GM18909 (cell line): ENCODE data around the gene UBE2I.

Experiments used
- ATAC-seq: cut with Tn5 transposase; IDR thresholded peaks from one replicate; pipeline ENCODE4 v1.9.1; 2021; ENCODE audit warnings: mild to moderate bottlenecking; ENCODE audit not compliant: unreplicated experiment, poor library complexity

Gene UBE2I

DNA sequence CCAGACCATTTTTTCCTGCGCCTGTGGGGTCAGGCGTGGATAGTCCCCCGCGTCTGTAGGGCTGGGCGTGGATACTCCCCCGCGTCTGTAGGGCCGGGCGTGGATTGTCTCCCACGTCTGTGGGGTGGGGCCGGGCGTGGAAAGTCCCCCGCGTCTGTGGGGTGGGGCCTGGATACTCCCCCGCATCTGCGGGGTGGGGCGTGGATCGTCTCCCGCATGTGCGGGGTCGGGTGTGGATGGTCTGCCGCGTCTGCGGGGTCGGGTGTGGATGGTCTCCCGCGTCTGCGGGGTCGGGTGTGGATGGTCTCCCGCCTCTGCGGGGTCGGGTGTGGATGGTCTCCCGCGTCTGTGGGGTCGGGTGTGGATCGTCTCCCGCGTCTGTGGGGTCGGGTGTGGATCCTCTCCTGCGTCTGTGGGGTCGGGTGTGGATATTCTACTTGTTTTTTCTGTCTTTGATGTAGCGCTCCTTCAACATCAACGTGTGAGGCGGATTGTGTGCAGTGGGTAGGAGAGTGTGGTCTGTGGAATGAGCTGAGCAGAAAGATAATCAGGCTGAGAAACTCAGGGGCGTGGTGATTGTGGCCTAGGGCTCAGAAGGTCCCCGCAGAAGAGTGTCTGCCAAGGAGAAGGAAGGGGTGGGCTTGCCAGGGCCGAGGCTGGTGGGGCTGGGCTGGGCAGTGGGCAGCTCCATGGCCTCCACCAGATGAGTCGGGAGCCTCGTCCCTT lies 45.5 kb downstream of the UBE2I start:
- ATAC-seq, result no peak

GRCh38 chr16:1355591-1355990 lies 46.2 kb downstream of the UBE2I start:
- no peak for ATAC-seq

GRCh38 chr16:1356061-1356900 lies 46.8 kb downstream of the UBE2I start:
- ATAC-seq, result no peak

- ATAC-seq, result no peak
Observed at GRCh38 chr16:1357906-1358566, 48.6 kb downstream of the UBE2I start.

DNA sequence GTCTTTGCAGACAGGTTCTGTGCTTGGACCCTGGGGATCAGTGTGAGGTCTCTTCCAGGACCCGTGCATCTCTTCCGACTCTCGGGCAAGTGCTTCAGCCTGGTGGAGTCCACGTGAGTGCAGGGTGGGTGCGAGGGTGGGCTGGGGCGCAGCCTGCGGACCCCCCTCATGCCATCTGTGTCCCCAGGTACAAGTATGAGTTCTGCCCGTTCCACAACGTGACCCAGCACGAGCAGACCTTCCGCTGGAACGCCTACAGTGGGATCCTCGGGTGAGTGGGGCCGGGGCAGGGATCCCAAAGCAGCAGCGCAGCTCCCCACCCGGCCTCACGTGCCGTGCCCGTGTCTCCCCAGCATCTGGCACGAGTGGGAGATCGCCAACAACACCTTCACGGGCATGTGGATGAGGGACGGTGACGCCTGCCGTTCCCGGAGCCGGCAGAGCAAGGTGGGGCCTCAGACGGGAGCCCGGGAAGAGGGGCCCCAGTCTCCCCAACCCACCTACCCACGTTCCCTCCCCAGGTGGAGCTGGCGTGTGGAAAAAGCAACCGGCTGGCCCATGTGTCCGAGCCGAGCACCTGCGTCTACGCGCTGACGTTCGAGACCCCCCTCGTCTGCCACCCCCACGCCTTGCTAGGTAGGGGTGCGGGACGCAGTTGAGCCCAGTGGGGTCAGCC lies 52.4 kb downstream of the UBE2I start:
- ATAC-seq, result no peak

DNA sequence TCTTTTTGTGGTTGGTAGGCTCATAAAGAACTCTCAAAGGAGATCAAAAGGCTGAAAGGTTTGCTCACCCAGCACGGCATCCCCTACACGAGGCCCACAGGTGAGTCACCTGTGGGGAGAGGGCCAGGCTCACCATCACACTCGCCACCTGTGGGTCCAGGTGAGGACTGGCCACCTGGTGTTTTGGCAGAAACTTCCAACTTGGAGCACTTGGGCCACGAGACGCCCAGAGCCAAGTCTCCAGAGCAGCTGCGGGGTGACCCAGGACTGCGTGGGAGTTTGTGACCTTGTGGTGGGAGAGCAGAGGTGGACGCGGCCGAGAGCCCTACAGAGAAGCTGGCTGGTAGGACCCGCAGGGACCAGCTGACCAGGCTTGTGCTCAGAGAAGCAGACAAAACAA lies 53.4 kb downstream of the UBE2I start:
- ATAC-seq, result no peak

- no peak for ATAC-seq
Observed at GRCh38 chr16:1363501-1364041, 54.1 kb downstream of the UBE2I start.

DNA sequence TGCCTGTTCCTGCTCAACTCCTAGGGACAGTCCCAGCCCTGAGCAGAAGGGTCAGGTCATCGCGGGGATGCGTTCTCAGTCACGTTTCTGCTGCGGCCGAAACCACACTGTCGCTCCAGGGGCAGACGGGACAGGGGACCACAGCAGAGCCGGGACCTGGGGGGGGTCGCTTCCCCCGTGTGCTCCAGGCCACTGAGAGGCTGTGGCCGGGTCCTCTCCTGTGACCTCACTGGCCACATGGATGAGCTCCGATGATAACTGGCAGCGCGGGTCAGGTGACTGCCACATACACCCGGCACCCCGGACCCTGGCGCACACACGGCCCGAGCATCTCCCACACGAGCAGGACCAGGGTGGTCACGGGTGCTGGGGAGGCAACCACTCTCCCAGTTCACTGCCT lies 55.1 kb downstream of the UBE2I start:
- no peak for ATAC-seq

DNA sequence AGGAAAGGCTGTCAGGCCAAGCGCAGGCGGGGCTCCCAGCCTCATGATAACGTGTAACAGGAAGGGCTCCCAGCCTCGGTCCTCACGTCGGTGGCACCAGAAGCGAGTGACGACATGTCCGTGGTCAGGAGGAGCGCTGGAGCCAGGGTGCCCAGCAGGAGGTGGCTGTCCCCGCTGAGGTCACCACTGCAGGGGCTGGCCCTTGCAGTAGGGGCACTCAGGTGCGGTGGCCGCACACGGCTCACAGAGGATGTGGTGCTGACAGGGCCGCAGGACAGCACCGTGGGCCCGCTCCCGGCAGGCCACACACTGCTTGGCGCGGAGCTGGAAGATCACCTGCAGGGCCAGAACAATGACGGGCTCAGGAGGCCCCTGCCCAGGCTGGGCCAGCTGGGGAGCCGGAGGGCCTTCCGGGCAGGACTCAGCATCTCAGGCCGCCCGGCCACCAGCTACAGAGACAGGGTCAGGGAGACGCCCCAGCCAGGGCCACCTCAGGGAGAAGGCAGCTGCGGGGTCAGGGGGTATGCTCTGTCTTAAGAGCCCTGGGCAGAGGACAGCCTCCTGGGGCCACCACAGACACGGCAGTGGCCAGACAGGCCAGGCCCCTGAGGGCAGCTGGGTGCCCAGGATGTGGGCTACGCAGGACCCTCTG lies 56.8 kb downstream of the UBE2I start:
- no peak for ATAC-seq

DNA sequence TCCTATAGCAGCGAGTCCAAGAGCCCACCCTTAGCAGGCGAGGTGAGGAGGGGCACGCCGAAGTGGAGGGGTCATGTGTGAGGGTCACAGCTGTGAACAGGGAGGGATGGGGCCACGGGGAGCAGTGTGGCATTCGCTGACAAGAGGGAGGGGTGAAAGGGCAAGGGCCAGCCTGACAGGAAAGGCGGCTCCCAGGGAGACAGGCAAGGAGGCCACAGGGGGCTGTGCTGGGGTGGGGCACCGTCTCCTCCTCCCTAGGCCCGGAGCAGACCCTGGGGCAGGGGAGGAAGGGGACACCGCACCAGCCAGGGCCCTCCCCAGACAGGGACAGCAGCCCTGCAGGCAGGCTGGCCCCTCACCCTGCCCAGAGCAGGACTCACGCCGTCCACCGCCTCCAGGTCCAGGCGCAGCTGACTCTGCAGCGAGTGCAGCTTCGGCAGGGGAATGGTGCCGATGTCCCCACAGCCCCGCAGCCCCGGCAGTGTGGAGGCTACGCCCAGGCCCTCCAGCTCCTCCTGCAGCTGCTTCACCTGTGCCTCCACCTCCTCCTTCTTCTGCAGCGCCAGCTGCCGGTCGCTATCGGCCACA lies 57.4 kb downstream of the UBE2I start:
- ATAC-seq, result no peak

- no peak for ATAC-seq
Observed at GRCh38 chr16:1367486-1368174, 58.2 kb downstream of the UBE2I start.

DNA sequence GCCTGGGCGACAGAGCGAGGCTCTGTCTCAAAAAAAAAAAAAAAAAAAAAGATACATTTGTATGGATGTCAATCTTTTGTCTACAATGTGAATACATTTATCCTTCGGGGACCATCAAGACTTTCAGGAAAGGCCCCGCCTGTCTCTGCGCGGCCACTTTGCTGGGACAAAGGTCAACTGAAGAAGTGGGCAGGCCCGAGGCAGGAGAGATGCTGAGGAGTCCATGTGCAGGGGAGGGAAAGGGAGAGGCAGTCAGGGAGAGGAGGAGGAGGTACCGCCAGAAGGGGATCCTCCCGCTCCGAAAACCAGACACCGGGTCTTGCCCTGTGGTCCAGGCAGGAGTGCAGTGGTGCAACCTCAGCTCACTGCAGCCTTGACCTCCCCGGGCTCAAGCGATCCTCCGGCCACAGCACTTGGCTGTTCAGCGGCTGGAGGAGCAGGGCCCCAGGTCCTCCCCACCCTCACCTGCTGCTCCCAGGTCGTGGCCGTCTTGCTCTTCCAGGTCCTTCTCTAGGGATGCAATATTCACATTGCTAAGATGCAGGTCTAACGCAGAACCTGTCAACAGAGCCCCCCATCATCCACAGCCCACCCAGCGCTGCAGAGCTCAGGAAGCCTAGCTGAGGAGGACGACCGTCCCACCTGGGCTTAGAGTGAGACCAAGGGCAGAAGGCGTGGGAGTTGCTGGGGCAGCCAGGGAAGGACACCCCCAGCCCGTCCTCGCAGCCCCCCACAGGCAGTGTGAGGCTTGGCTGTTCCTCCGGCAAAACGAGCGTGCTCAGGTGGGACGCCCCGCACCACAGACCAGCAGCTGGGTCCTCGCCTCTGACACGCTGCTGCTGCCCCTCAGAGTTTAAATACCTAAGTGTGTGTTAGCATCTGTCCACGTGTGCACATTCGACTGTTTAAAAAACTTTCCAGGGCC lies 61.9 kb downstream of the UBE2I start:
- no peak for ATAC-seq

DNA sequence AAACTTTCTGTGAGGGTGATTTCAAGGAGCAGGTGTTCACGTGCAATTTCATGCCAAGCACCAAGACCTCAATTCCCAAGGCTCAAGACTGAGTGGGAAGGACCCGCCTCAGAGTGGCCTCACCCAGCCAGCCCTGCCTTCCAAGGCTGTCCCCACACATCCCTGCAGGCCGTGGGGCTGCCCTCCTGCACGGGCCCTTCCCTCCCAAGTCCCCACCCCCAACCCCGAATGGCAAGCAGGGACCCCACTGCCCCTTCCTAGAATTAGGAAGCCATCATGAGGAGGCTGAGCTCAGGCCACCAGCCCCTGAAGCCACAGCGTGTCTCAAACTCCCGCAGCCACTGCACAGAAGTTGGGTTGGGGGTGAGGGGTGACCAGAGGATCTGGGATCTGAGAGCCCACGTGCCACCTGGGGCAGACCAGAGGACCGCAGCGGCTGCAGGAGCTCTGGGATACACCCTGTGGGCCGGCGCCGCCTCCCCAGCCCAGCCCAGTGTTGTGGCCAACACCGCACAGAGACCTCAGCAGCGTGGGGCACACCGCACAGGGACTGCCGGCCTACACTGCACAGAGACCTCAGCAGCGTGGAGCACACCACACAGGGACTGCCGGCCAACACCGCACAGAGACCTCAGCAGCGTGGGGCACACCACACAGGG lies 63.0 kb downstream of the UBE2I start:
- no peak for ATAC-seq

- no peak for ATAC-seq
Observed at GRCh38 chr16:1374418-1375297, 65.2 kb downstream of the UBE2I start.

DNA sequence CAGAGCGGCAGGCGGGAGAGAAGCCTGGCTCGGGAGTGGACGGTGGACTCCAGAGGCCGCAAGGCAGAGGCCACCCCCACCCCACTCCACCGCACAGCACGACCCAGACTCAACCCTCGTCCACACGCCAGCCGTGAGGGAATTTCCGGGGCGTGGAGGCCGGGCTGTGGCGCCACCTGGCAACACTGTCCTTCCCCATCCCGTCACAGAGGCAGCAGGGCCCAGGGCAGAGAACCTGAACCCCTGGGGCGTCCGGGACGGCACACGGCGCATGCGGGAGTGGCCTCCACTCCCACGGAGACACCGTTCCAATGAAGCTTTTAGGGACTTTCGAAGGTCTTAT lies 65.8 kb downstream of the UBE2I start:
- no peak for ATAC-seq

DNA sequence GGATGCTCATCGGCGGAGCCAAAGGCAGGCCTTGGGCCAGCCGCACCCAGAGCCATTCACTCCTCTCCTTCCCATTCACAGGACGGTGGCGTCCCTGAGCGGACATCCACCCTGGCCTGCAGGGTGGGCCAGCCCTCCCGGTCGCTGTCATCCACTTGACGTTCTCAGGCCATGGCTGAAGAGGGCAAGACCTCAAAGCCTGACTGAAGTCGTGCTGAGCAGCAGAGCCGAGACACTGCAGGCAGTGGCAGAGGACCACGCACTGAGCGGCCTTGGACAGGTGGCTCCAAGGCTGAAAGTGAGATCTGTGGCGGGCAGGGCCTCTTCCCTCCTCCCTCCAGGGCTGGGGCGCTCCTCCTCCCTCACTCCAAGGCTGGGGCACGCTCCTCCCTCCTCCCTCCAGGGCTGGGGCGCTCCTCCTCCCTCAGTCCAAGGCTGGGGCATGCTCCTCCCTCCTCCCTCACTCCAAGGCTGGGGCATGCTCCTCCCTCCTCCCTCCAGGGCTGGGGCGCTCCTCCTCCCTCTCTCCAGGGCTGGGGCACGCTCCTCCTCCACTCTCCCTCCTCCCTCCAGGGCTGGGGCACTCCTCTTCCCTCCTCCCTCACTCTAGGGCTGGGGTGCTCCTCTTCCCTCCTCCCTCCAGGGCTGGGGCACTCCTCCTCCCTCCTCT lies 66.4 kb downstream of the UBE2I start:
- no peak for ATAC-seq
